Epithelial cell of umbilical artery (primary cell): Measurements from ENCODE around the gene OR6N1. TPM values are rescaled to one million over a fixed set of nuclear protein-coding genes. Genes with fewer than 3 reads are reported as not detected.

ENCODE experiments used
- total RNA-seq: library from RNA; depleted of rRNA; stranded (reverse); fragments of >200 nt; gene quantifications from 2 replicates; pipeline ENCODE4 v1.2.3, GENCODE V29; 2014

OR6N1 gene, protein sequence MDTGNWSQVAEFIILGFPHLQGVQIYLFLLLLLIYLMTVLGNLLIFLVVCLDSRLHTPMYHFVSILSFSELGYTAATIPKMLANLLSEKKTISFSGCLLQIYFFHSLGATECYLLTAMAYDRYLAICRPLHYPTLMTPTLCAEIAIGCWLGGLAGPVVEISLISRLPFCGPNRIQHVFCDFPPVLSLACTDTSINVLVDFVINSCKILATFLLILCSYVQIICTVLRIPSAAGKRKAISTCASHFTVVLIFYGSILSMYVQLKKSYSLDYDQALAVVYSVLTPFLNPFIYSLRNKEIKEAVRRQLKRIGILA
- not detected in 2 replicates for total RNA-seq

DNA sequence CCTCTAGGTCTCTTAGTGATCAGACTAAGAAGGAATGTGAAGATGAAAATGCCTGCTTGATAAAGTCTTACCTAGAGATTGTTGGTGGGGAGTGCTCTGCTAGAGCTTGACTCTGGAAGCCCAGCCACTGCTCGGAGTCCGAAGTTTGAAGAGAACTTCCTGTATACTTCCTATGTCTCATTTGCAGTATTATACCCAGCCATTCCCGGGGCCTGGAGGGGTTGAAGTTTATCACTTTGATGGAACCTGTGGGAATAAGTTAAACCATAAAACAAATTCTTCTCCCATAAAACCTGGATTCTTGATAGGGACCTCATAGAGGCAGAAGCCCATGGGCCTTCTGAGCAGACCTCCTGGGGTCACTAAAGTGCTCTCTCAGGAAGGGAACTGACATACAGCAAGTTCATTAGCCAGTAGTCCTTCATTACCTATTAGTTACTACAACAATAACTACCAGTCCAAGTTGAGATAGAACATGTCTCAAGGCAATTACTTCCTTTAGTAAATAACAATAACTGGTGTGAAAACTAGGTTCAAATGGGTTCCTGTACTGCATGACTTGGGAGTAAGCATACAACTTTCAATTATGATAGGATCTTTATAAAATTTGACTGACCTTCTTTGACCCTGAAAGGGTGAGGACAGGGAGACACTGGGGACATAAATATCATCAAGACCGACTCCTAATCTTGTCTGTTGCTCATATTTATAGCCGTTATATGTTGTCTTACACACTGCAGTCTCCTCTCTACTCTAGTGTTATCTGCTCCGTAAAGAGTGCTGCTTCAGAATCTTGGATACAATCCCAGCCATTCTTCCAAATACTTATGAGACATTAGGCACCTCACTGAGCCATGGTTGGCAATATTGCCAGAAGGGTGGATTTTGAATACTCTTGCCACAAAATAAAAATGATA, at the start of gene OR6N1:
Gene OR6N1, minus strand, starts transcription at position 246 of the 917 bp plus-strand sequence. CDS start 5,513 bp downstream, outside the sequence.

DNA sequence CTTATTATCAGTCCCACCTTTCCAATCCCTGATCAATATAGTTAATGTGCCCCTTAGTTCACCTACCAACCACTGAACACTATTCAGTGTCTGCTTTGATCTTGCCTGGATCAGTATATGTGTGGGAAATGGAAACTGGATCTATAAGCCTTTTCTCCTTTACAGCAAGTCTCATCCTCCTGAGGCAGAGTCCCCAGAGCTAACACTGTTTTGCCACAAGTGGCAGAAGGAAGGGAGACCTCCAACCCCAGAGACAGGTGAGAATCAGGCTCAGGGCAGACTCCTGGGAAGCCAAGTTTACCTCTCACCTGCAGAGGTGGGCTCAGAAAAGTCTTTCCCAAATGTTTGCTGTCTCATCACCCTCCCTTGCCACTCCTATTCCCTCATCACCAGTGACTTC, 9.1 kb upstream of the OR6N1 start, which contains the start of gene OR6N2:
Gene OR6N2, minus strand, starts transcription at position 101 of the 400 bp plus-strand sequence. CDS start 3,569 bp downstream, outside the sequence.

DNA sequence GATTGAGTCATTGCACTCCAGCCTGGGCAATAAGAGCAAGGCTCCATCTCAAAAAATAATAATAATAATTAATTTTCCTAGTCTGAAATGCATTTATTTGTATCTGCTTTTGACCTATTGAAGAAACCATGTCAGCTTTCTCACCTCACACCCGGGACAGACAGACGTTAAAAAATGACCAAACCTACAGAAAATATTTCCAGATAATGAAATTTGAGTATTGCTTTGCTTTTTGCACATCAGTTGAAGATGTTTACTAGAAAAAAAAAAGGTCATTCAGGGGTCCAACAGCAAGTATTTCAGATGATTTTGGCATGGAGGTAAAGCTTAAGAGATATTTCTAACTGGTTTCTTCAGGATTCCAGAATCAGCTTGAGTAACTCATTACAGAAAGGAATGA, 17.6 kb downstream of the OR6N1 start, which contains the start of gene OR6K6:
Gene OR6K6, plus strand, starts transcription at position 301 of the 400 bp plus-strand sequence. CDS start 168 bp downstream, outside the sequence.

DNA sequence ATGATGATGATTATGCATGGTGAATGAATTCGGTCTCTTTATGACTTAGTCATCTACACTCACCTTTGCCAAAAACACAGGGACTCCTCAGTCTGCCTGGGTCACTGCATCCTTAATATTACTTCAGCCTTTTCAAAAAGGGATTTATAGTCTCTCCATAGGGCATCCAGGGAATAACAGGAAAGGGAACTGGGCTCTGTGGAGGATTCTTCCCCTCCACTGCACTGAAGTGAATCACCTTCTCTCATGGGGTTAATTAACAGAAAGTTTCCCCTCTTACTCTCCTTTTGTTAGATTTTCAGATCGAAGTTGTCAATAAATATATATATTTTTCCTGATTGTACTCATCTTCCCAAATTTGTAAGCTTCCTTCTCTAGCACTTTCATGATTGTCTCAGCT, 51.4 kb downstream of the OR6N1 start, which contains the start of gene OR6K3:
Gene OR6K3, minus strand, starts transcription at position 101 of the 400 bp plus-strand sequence. CDS start 2,605 bp downstream, outside the sequence.

Other genes with a start within 250 kb of the OR6N1 start
- gene OR6Y1, start 217.8 kb downstream of the OR6N1 start, total RNA-seq: not detected in 2 replicates
- gene OR6P1, start 201.6 kb downstream of the OR6N1 start, total RNA-seq: not detected in 2 replicates
- not detected in 2 replicates for gene OR10X1, start 192.3 kb downstream of the OR6N1 start, total RNA-seq
- not detected in 2 replicates for gene OR10Z1, start 166.9 kb downstream of the OR6N1 start, total RNA-seq
- gene SPTA1, start 85.5 kb downstream of the OR6N1 start, total RNA-seq: under 0.01 and 0.32 TPM in 2 replicates
- not detected in 2 replicates for gene OR6K2, start 71.5 kb downstream of the OR6N1 start, total RNA-seq
- gene OR6K3, start 51.5 kb downstream of the OR6N1 start, total RNA-seq: not detected in 2 replicates
- gene OR6K6, start 17.5 kb downstream of the OR6N1 start, total RNA-seq: not detected in 2 replicates
- not detected in 2 replicates for gene OR6N2, start 9.0 kb upstream of the OR6N1 start, total RNA-seq
- not detected in 2 replicates for gene MNDA, start 59.2 kb upstream of the OR6N1 start, total RNA-seq
- not detected in 2 replicates for gene PYHIN1, start 159.4 kb upstream of the OR6N1 start, total RNA-seq
- 67.9 and 144 TPM in 2 replicates for gene IFI16, start 237.7 kb upstream of the OR6N1 start, total RNA-seq